B cell (primary cell): ENCODE data around the gene HDAC9. TPM values are rescaled to one million over a fixed set of nuclear protein-coding genes. Genes with fewer than 3 reads are reported as not detected.

ENCODE experiments used
- ATAC-seq: fragments of 200-7000 bp; cut with Tn5 transposase; one replicate; pipeline ENCODE4 v1.10.0; 2021; ENCODE audit warnings: low read depth, mild to moderate bottlenecking, moderate number of reproducible peaks, moderate library complexity
- CTCF ChIA-PET: fragments of 350-600 bp; sonication (Branson Sonifier 250); formaldehyde crosslinking; loops from one replicate; lab custom pipeline; 2021; ENCODE audit warnings: antibody characterized with exemption, inconsistent platforms; lab: Charles Lee
- POLR2A ChIA-PET: fragments of 350-600 bp; sonication (Branson Sonifier 250); formaldehyde crosslinking; loops from one replicate; lab custom pipeline; 2021; ENCODE audit warnings: antibody characterized with exemption; lab: Charles Lee
- DNase-seq: peaks from one replicate; pipeline ENCODE4 v3.0.0; 2013
- H2AFZ ChIP-seq: 2 replicates; pipeline ENCODE4 v1.6.1; 2012; ENCODE audit warnings: mild to moderate bottlenecking, low read depth, low read length; ENCODE audit not compliant: insufficient read depth, poor library complexity, severe bottlenecking
- H3K27ac ChIP-seq, 2 donors: 1 replicate in 1 of 2; 2 replicates in 1 of 2; pipeline ENCODE4 v1.5.1; 2012 to 2013; ENCODE audit warnings: low read length in 2 of 2, mild to moderate bottlenecking in 2 of 2, moderate library complexity in 1 of 2
- H3K27me3 ChIP-seq, 4 experiments: fragments of 200-600 bp in 1 of 4; sonication (generic) in 1 of 4; replicated peaks in 1 of 4; 1 replicate in 2 of 4; 2 replicates in 2 of 4; pipeline versions ENCODE4 v1.6.1 to v1.7.0; 2013 to 2016; ENCODE audit warnings: low read length in 3 of 4, mild to moderate bottlenecking in 2 of 4, mixed read lengths in 1 of 4, moderate library complexity in 1 of 4; ENCODE audit not compliant: insufficient read depth in 4 of 4, control insufficient read depth in 3 of 4; ENCODE audit errors: control extremely low read depth in 1 of 4
- H3K36me3 ChIP-seq, 2 experiments: replicated peaks in 1 of 2; 1 replicate in 1 of 2; 2 replicates in 1 of 2; pipeline versions ENCODE4 v1.6.1 to v1.7.1; 2013; ENCODE audit warnings: low read length in 1 of 2; ENCODE audit not compliant: insufficient read depth in 2 of 2, control insufficient read depth in 1 of 2; ENCODE audit errors: control extremely low read depth in 1 of 2, extremely low read depth in 1 of 2
- H3K4me1 ChIP-seq, 2 donors: fragments of 200-600 bp in 1 of 2; sonication (generic) in 1 of 2; 1 replicate in 1 of 2; 2 replicates in 1 of 2; pipeline versions ENCODE4 v1.5.1 to v1.6.1; 2013 to 2017; ENCODE audit warnings: low read length in 2 of 2; ENCODE audit not compliant: control insufficient read depth in 2 of 2, insufficient read depth in 2 of 2
- H3K4me2 ChIP-seq: replicated peaks from 2 replicates; pipeline ENCODE3; 2012; ENCODE audit warnings: mild to moderate bottlenecking, low read depth, low read length; ENCODE audit not compliant: poor library complexity, severe bottlenecking
- H3K4me3 ChIP-seq, 5 experiments: fragments of 200-600 bp in 1 of 5; sonication (generic) in 1 of 5; 1 replicate in 3 of 5; 2 replicates in 2 of 5; pipeline versions ENCODE4 v1.5.1 to v1.7.0; 2011 to 2016; ENCODE audit warnings: low read length in 4 of 5, mild to moderate bottlenecking in 4 of 5, low read depth in 2 of 5, control low read depth in 1 of 5, moderate library complexity in 1 of 5; ENCODE audit not compliant: insufficient read depth in 1 of 5; ENCODE audit errors: control extremely low read depth in 1 of 5, extremely low read depth in 1 of 5
- H3K79me2 ChIP-seq: fragments of 200-600 bp; sonication (generic); one replicate; pipeline ENCODE4 v1.6.0; 2016; ENCODE audit warnings: low read length; ENCODE audit not compliant: control insufficient read depth, insufficient read depth
- H3K9ac ChIP-seq: fragments of 200-600 bp; sonication (generic); 2 replicates; pipeline ENCODE4 v1.6.1; 2017; ENCODE audit warnings: mild to moderate bottlenecking, low read length, moderate library complexity
- H3K9me3 ChIP-seq, 3 donors: one replicate each; pipeline versions ENCODE4 v1.6.1 to v1.7.1; 2013; ENCODE audit warnings: low read length in 2 of 3; ENCODE audit not compliant: control insufficient read depth in 2 of 3, insufficient read depth in 1 of 3; ENCODE audit errors: control extremely low read depth in 1 of 3
- H4K20me1 ChIP-seq: 2 replicates; pipeline ENCODE4 v1.6.0; 2012; ENCODE audit warnings: mild to moderate bottlenecking, low read length; ENCODE audit not compliant: insufficient read depth, control insufficient read depth, poor library complexity, severe bottlenecking
- H3K27ac Mint-ChIP-seq: one replicate; pipeline ENCODE4 v1.8.0; 2021; ENCODE audit warnings: mixed read lengths
- H3K27me3 Mint-ChIP-seq: one replicate; pipeline ENCODE4 v1.8.0; 2021; ENCODE audit warnings: mixed read lengths
- H3K4me1 Mint-ChIP-seq: one replicate; pipeline ENCODE4 v1.8.0; 2021; ENCODE audit warnings: mixed read lengths
- H3K4me3 Mint-ChIP-seq: one replicate; pipeline ENCODE4 v1.8.0; 2021; ENCODE audit warnings: mixed read lengths
- H3K9me3 Mint-ChIP-seq: one replicate; pipeline ENCODE4 v1.8.0; 2022; ENCODE audit warnings: mixed read lengths; ENCODE audit not compliant: insufficient read depth
- CTCF ChIP-seq: fragments of 200-600 bp; IDR thresholded peaks from one replicate; pipeline ENCODE4 v1.8.0; 2022; ENCODE audit warnings: antibody characterized with exemption, mild to moderate bottlenecking
- EZH2 ChIP-seq: IDR thresholded peaks from 2 replicates; pipeline ENCODE4 v1.6.1; 2012; ENCODE audit warnings: borderline replicate concordance, low read depth, mild to moderate bottlenecking, moderate library complexity, low read length; ENCODE audit not compliant: insufficient read depth, poor library complexity, severe bottlenecking
- WGBS: methylation state at CpG from one replicate; pipeline ENCODE4 v1.1.5; 2013; ENCODE audit warnings: missing lambda C conversion rate; ENCODE audit not compliant: insufficient coverage; 5-methylcytosine and 5-hydroxymethylcytosine counted together
- intact Hi-C: fragments of 100-400 bp; cut with micrococcal nuclease; formaldehyde crosslinking; loops from one replicate; pipeline ENCODE4 v1.10.0; 2022
- polyA plus RNA-seq: library from polyadenylated mRNA; depleted of rRNA; stranded (reverse); fragments of >200 nt; gene quantifications from 2 replicates; pipeline ENCODE4 v1.2.3, GENCODE V29; 2012
- total RNA-seq, 2 donors: library from RNA; stranded (reverse); fragments of 120-200 nt in 1 of 2; gene quantifications; 1 replicate in 1 of 2; 2 replicates in 1 of 2; pipeline versions ENCODE4 v1.2.3 to v1.2.4, GENCODE V29; 2013 to 2022

The HDAC9 gene
- total and polyA plus RNA-seq, 2 donors (not counting 1 experiment from before 2014, with no cell fraction given): 49.1 to 64.8 TPM

DNA sequence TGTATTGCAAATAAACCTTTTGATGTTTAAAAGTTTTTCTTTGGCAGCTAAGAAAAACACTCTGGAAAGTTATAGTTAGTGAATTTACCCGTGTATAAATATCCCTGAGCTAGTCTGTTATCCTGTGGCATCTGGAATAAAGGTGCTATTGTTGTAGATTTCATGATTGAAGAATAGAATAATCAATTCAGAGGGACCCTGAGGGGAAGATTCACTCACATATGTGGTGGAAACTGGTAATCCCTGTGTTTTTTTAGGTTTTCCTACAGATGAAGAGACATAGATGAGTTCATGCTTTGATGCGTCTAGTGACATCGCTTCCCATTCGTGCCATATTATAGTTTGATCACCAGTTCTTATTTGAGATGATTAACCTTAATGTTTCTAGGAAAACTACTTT is 457.3 kb downstream of the HDAC9 start:
- H3K4me1 Mint-ChIP-seq: no peaks in the 10 kb centered on the region
- Histone ChIP-seq H3K27me3 (no peaks in the 10 kb centered on the region), H3K4me3 (no peak overlapping the region), H3K36me3 (peaks cover 0 to 6% of the 10 kb centered on the region in 2 experiments), H2AFZ (no peak overlapping the region), H3K4me2 (no peak overlapping the region), H3K9ac (no peak overlapping the region), H3K79me2 (no peaks in the 10 kb centered on the region), H3K27ac (no peak overlapping the region), H3K4me1 (no peaks in the 10 kb centered on the region), H4K20me1 (no peaks in the 10 kb centered on the region), H3K9me3 (no peaks in the 10 kb centered on the region)
- ChIA-PET CTCF (no interaction called here), POLR2A (interaction anchor here (0.6 kb wide), 1 partner anchor 37 kb away, joined by 5 read pairs; no protein-coding TSS in a partner anchor)
- TF ChIP-seq CTCF: no peak
- no peaks in the 10 kb centered on the region for H3K27me3 Mint-ChIP-seq
- no peak for ATAC-seq
- H3K9me3 Mint-ChIP-seq: no peaks in the 10 kb centered on the region
- intact Hi-C loops: no loop called here
- no peak overlapping the region for H3K27ac Mint-ChIP-seq
- WGBS: 100% methylated on average over 1 of the region's 4 CpGs
- DNase-seq: no peak
- no peak overlapping the region for H3K4me3 Mint-ChIP-seq

DNA sequence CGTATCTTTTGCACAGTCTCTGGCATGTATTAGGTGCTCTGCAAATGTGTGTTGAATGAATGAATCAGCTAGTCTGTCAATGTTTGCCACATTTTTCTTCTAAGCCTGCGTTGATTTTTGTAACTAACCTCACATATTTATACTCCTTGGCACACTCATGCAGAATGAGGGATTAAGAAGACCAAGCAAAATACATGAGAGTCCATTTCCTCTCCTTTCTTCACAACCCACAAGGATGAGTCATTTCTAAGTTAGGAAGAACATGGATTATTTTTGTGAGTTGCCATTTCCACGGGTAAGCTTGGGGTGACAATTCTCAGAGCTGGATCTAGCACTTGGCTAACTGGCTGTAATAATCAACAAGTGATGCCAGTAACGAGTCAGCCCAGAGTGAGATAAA is 463.1 kb downstream of the HDAC9 start:
- no peak overlapping the region for H2AFZ ChIP-seq
- Mint-ChIP-seq H3K27ac (no peak overlapping the region), H3K9me3 (no peaks in the 10 kb centered on the region), H3K27me3 (no peaks in the 10 kb centered on the region), H3K4me1 (no peaks in the 10 kb centered on the region), H3K4me3 (no peak overlapping the region)
- ChIA-PET CTCF (no interaction called here), POLR2A (no interaction called here)
- DNase-seq (no peak), ATAC-seq (no peak)
- no peak overlapping the region for H3K4me3 ChIP-seq
- H3K9me3 ChIP-seq: no peaks in the 10 kb centered on the region
- TF ChIP-seq EZH2: no peak
- no peak for TF ChIP-seq CTCF
- intact Hi-C loops: no loop called here
- H3K9ac ChIP-seq: no peak overlapping the region
- H4K20me1 ChIP-seq: no peaks in the 10 kb centered on the region
- H3K27me3 ChIP-seq: no peaks in the 10 kb centered on the region
- H3K4me2 ChIP-seq: no peak overlapping the region
- H3K36me3 ChIP-seq: peaks cover 0 to 6% of the 10 kb centered on the region in 2 experiments
- H3K27ac ChIP-seq: no peak overlapping the region
- WGBS: 70% methylated on average over 2 of the region's 4 CpGs
- H3K4me1 ChIP-seq: no peaks in the 10 kb centered on the region
- no peaks in the 10 kb centered on the region for H3K79me2 ChIP-seq
